ENCODE measurements around the gene AGAP3.

AGAP3 gene

GRCh38 chr7:151172273-151173141 is 86.2 kb downstream of the AGAP3 start:
- peak; percentile 67 for DNase-seq (ENCODE audit: low spot score)
- POLR2A ChIA-PET (ENCODE audit: low non-redundant PET) = no interaction called here
- CTCF ChIA-PET = interaction anchor here (0.6 to 0.8 kb wide), 5 partner anchors 31 to 87 kb away, joined by 3 to 5 read pairs (median 3); no protein-coding TSS in a partner anchor
- H3K27ac ChIP-seq = no peak overlapping the region
- peak; percentile 100 for TF ChIP-seq CTCF (conservative IDR thresholded peaks at IDR 0.05; ENCODE audit: low read depth)

GRCh38 chr7:151173386-151174245 is 87.3 kb downstream of the AGAP3 start:
- CTCF ChIA-PET = interaction anchor here (0.5 to 0.7 kb wide), 3 partner anchors 32 to 486 kb away, joined by 3 to 6 read pairs (median 4); no protein-coding TSS in a partner anchor
- no peak overlapping the region for H3K27ac ChIP-seq
- no peak for DNase-seq (ENCODE audit: low spot score)
- TF ChIP-seq CTCF (conservative IDR thresholded peaks at IDR 0.05; ENCODE audit: low read depth) = no peak
- POLR2A ChIA-PET (ENCODE audit: low non-redundant PET) = no interaction called here

- no peak for TF ChIP-seq CTCF (conservative IDR thresholded peaks at IDR 0.05; ENCODE audit: low read depth)
- peak; percentile 23 for DNase-seq (ENCODE audit: low spot score)
- ChIA-PET POLR2A (ENCODE audit: low non-redundant PET) (no interaction called here), CTCF (interaction anchor here (1.4 kb wide), 1 partner anchor 51 kb away, joined by 7 read pairs; no protein-coding TSS in a partner anchor)
- H3K27ac ChIP-seq = no peak overlapping the region
Observed at GRCh38 chr7:151174246-151175046, 88.2 kb downstream of the AGAP3 start.

GRCh38 chr7:151175047-151175792 is 88.9 kb downstream of the AGAP3 start:
- no peak for DNase-seq (ENCODE audit: low spot score)
- no peak overlapping the region for H3K27ac ChIP-seq
- ChIA-PET POLR2A (ENCODE audit: low non-redundant PET) (no interaction called here), CTCF (interaction anchor here (1.4 kb wide), 1 partner anchor 51 kb away, joined by 7 read pairs; no protein-coding TSS in a partner anchor)
- no peak for TF ChIP-seq CTCF (conservative IDR thresholded peaks at IDR 0.05; ENCODE audit: low read depth)

- no peak overlapping the region for H3K27ac ChIP-seq
- ChIA-PET POLR2A (ENCODE audit: low non-redundant PET) (no interaction called here), CTCF (interaction anchor here (1.4 kb wide), 1 partner anchor 52 kb away, joined by 7 read pairs; no protein-coding TSS in a partner anchor)
- no peak for DNase-seq (ENCODE audit: low spot score)
- no peak for TF ChIP-seq CTCF (conservative IDR thresholded peaks at IDR 0.05; ENCODE audit: low read depth)
Observed at GRCh38 chr7:151175793-151176311, 89.6 kb downstream of the AGAP3 start.
